Upper lobe of left lung (tissue), 4 donors: ENCODE data around the gene NYAP2.

ENCODE experiments used
- POLR2A ChIP-seq, 4 donors: fragments of 450-650 bp; IDR thresholded peaks; one replicate each; pipeline ENCODE4 v1.5.1; 2016 to 2017; ENCODE audit warnings: antibody characterized with exemption in 4 of 4, mild to moderate bottlenecking in 2 of 4
- POLR2AphosphoS5 ChIP-seq, 2 donors: sonication (generic); formaldehyde crosslinking; IDR thresholded peaks; one replicate each; pipeline ENCODE4 v1.5.1; 2017; ENCODE audit warnings: antibody characterized with exemption in 2 of 2
- TF ChIP-seq, protein P1 (sequence below), 6 experiments: fragments of 450-650 bp in 4 of 6; fragments of 200-600 bp in 2 of 6; sonication (generic) in 2 of 6; IDR thresholded peaks; one replicate each; pipeline ENCODE4 v1.5.1; 2016 to 2019; ENCODE audit warnings: antibody characterized with exemption in 6 of 6

GRCh38 chr2:225569995-225570394 lies 170.5 kb downstream of the NYAP2 start:
- TF ChIP-seq POLR2AphosphoS5 (IDR thresholded peaks at IDR 0.05) (no peak), POLR2A (IDR thresholded peaks at IDR 0.05) (no peak)
- TF ChIP-seq, protein P1, sequence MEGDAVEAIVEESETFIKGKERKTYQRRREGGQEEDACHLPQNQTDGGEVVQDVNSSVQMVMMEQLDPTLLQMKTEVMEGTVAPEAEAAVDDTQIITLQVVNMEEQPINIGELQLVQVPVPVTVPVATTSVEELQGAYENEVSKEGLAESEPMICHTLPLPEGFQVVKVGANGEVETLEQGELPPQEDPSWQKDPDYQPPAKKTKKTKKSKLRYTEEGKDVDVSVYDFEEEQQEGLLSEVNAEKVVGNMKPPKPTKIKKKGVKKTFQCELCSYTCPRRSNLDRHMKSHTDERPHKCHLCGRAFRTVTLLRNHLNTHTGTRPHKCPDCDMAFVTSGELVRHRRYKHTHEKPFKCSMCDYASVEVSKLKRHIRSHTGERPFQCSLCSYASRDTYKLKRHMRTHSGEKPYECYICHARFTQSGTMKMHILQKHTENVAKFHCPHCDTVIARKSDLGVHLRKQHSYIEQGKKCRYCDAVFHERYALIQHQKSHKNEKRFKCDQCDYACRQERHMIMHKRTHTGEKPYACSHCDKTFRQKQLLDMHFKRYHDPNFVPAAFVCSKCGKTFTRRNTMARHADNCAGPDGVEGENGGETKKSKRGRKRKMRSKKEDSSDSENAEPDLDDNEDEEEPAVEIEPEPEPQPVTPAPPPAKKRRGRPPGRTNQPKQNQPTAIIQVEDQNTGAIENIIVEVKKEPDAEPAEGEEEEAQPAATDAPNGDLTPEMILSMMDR (IDR thresholded peaks at IDR 0.05) = no peak
